T-helper 9 cell (primary cell): Measurements from ENCODE around the gene CACNA1I.
"Not testable (repeated sequence)": the region's sequence is repeated elsewhere in the genome, so short reads cannot be mapped to it uniquely, and the experiment has no call there.

Source experiments
- DNase-seq: peaks from one replicate; pipeline ENCODE4 v3.0.0-alpha.2; 2020

Gene CACNA1I

GRCh38 chr22:39721206-39722031 is 150.9 kb downstream of the CACNA1I start:
- DNase-seq: no peak

- no peak for DNase-seq
These were observed 151.4 kb downstream of the CACNA1I start for GRCh38 chr22:39722032-39722325.

- DNase-seq: no peak
These were observed 151.9 kb downstream of the CACNA1I start for GRCh38 chr22:39722501-39722900.

- DNase-seq: no peak
These were observed 152.9 kb downstream of the CACNA1I start for GRCh38 chr22:39723463-39723862.

DNA sequence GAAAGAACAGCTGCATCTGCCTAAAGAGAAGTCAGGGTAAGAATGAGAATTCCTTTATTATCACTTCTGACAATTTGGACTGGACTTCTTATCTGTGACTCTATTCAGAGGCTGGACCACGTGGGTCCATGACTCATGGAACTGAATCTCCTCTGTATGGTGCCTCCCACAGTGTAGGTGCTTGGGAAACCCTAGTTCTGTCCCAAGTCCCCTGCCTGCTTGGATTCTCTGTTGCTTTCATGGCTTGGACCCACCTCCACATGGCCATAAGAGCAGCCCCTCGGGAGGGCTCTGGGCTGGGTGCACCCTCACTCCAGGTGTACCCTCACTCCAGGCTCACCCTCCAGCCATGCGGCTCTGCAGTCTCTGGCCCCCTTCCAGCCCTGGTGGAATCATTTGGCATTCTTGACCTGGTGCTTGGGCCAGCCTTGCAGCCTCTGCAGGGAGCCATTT is 153.4 kb downstream of the CACNA1I start:
- DNase-seq: no peak

DNA sequence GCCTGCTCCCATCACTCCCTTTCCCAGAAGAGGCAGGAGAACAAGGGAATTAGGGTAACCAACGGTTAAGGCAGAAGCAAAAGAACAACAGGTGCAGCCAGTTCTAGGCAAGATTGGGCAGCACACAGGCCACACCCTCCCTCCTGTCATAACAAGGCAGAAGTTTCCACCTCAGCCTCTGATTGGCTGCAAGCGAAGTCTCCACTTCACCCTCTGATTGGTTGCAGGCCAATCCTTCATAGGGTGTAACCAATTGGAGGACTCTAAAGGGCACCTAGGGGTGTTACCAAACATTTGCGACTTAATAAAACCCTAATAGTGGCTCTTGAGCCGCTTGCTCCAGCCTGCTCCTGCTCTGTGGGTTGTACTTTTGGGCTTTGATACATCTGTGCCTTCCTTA is 153.8 kb downstream of the CACNA1I start:
- no peak for DNase-seq

DNA sequence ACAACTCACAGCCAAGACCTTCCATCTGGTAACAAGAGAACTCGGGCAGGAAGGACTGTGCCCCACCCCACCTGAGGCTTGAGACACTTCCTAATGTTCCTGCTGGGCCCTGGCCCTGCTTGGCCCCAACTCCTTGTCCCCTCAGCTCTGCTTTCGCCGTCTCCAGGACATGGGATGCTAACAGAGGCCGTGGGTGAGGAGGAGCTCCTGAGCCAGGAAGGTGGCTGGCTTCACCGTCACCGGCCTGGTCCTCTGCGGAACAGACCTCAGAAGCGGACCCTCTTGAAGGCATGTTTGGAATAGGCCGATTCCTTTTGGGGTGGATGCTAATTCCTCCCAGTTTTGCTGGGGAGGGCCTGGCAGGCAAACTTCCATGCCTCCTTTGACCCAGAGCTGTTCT is 154.3 kb downstream of the CACNA1I start:
- DNase-seq: no peak

GRCh38 chr22:39725351-39726035 is 154.9 kb downstream of the CACNA1I start:
- DNase-seq: no peak

DNA sequence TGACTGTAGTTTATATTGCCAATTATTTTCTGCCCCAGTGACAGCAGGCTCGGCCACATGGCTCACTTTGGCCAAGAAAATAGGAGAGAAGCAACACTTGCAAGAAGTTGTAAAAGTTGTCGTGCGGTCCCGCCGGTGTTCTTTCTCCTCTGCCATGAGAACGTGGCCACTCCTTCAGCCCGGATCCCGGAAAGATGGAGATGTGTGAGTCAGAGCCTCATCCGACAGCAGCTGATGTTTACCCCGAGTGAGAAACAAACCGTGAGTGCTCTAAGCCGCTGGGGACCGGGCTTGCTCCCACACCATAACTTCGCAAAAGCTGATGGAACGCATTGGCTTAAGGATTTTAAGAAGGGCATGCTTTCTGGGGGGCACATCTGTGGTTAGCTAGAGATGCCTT is 157.0 kb downstream of the CACNA1I start:
- no peak for DNase-seq

- DNase-seq: no peak
These were observed 157.8 kb downstream of the CACNA1I start for GRCh38 chr22:39728236-39728860.

DNA sequence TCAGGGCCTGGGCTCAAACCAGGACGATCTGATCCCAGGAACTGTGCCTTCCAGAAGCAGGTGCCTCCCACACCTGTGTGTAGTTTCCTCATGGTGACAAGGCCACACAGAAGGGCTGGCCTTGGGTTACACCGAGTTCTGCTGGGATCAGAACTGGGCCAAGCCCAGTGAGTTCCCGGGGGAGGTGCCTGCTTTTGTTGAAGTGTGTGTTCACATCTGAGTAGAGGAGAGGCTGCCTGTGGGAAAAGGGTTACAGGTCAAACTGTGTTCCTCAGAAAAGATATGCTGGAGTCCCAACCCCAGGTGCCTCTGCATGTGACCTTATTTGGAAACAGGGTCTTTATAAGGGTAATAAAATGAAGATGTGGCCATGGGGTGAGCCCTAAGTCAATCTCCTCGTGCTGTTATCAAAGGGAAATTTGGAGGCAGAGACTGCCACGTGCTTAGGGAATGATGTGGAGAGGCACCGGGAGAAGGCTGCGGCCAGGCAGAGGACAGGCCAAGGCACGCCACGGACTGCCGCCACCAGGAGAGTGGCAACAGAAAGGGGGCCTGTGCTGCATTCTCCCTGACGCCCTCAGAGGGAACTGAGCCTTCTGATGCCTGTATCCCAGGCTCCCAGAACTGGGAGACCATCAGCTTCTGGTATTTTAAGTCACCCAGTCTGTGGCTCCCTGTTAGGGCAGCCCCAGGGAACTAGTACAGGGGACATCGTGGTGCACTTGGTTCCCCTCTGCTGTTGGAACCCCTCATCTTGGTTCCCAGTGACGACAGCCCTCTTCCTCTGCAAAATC is 158.8 kb downstream of the CACNA1I start:
- DNase-seq: no peak

DNA sequence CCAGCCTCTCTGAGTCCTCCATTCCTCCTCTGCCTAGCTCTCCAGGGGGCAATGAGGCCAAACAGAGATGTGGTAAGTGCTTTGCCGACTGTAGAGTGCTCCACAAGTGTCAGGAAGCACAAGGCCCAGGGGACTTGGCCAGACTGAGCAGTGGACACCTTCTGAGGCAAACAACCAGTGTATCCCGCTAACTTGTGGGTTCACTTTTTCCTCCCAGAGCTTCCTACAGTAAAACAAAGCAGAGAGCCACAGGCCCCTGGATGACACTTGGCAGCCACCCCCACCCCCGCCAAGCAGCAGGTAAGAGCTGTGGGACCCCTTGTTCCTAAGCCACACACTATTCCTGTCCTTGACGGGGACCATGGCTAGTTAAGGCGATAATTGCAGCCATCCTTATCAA is 160.9 kb downstream of the CACNA1I start:
- DNase-seq: no peak

GRCh38 chr22:39731881-39732555 is 161.5 kb downstream of the CACNA1I start:
- DNase-seq: no peak

DNA sequence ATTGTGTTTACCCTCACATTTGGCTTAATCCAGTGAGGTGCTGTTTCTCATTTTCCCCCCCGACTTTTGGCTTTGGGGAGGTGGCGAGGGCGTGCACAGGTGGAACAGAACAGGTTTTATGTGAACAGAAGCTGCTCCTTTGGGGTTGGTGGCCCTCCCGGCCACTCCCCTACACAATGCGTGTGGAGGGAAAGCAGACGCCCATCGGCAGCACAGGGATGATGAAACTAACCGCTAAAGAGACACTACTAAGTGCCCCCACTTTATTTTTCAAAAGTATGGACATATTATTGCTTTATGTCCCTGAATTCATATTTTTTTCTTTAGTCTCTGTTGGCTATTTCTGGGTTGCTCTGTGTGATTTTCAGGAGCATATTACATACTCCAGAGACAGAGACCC is 162.1 kb downstream of the CACNA1I start:
- no peak for DNase-seq

DNA sequence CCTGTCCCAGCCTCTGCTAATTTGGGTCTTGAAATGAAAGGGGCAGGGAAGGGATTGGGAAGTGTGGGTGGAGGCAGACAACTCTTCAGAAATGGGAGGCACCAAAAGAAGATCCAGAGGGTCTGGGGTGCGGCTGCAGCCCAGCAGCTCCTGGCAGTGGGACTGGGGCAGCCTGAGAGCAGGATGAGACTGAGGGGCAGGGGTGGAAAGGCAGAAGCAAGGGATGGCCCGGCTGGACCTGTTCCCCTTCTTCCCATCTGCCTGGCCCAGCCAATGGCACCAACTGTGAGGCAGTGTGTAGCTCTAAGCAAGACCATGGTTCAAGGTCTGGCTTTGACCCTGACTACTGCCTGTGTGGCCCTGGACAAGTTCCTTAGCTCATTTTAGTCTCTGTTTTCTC is 162.6 kb downstream of the CACNA1I start:
- no peak for DNase-seq

DNA sequence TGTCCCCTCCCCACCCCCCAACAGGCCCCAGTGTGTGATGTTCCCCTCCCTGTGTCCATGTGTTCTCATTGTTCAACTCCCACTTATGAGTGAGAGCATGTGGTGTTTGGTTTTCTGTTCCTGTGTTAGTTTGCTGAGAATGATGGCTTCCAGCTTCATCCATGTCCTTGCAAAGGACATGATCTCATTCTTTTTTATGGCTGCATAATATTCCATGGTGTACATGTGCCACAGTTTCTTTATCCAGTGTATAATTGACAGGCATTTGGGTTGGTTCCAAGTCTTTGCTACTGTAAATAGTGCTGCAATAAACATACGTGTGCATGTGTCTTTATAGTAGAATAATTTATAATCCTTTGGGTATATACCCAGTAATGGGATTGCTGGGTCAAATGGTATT is 163.5 kb downstream of the CACNA1I start:
- not testable (repeated sequence) for DNase-seq

- DNase-seq: no peak
These were observed 164.3 kb downstream of the CACNA1I start for GRCh38 chr22:39734866-39735265.

GRCh38 chr22:39735776-39736175 is 165.2 kb downstream of the CACNA1I start:
- DNase-seq: no peak

- DNase-seq: no peak
These were observed 168.2 kb downstream of the CACNA1I start for GRCh38 chr22:39738746-39739145.
